Measurements from ENCODE around the gene PTPRA. TPM values are rescaled to one million over a fixed set of nuclear protein-coding genes. Genes with fewer than 3 reads are reported as not detected.

Gene PTPRA
- total and polyA plus RNA-seq, 4 donors: 113 to 182 (median 166) TPM

DNA sequence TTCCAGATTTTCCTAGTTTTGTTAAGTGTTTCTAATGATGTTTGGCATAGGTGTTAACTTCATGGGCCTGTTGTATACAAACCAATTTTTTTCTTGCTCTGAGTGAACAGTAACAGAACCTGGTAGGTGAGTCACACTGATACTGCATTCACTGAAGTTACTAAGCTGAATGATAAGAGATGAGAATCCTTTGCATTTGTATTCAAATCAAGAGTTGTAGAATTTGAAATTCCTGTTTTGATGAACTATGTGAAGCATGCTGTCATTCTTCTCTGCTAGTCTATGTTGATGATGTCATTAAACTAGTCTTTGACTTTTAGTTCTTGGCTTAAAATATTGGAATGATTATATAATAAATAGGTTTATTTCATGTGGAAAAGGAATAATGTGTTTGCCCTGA lies 37.9 kb downstream of the PTPRA start:
- Histone ChIP-seq H3K27me3 (ENCODE audit: control insufficient read depth, insufficient read depth, low read length) (no peaks in the 10 kb centered on the region), H3K4me3 (ENCODE audit: low read depth, low read length) (no peak overlapping the region), H3K27ac (ENCODE audit: low read depth, low read length) (no peak overlapping the region), H3K9me3 (ENCODE audit: control insufficient read depth, insufficient read depth, low read length) (no peaks in the 10 kb centered on the region), H3K36me3 (ENCODE audit: control insufficient read depth, insufficient read depth, low read length) (no peaks in the 10 kb centered on the region), H3K4me1 (ENCODE audit: control insufficient read depth, insufficient read depth, low read length) (no peaks in the 10 kb centered on the region)
- no peak for DNase-seq (ENCODE audit: low read depth in 4 of 6, low spot score in 6 of 6)

DNA sequence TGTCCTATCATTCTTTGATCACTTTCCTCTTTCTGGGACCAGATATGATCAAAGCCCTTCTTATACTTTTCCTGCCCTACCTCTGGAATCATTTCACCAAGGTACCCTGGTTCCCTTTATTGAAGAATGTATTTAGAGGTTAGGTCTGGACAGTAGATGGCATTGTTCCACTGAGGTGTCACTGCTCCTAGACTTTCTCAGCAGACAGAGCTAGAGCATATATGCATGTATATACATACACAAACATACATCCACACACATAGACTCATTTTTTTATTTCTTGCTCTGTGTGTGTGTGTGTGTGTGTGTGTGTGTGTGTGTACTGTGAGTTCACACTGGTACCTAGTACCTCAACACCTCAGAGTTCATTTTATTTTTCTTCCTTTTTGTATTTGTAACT lies 40.9 kb downstream of the PTPRA start:
- no peaks in the 10 kb centered on the region for H3K36me3 ChIP-seq (ENCODE audit: control insufficient read depth, insufficient read depth, low read length)
- H3K9me3 ChIP-seq (ENCODE audit: control insufficient read depth, insufficient read depth, low read length): no peaks in the 10 kb centered on the region
- H3K4me3 ChIP-seq (ENCODE audit: low read depth, low read length): no peak overlapping the region
- no peak overlapping the region for H3K27ac ChIP-seq (ENCODE audit: low read depth, low read length)
- DNase-seq (ENCODE audit: low read depth in 4 of 6, low spot score in 6 of 6): peak in 3 of 6 donors; percentile 6 to 64 (median 23)
- no peaks in the 10 kb centered on the region for H3K27me3 ChIP-seq (ENCODE audit: control insufficient read depth, insufficient read depth, low read length)
- peaks cover 3% of the 10 kb centered on the region for H3K4me1 ChIP-seq (ENCODE audit: control insufficient read depth, insufficient read depth, low read length)

DNA sequence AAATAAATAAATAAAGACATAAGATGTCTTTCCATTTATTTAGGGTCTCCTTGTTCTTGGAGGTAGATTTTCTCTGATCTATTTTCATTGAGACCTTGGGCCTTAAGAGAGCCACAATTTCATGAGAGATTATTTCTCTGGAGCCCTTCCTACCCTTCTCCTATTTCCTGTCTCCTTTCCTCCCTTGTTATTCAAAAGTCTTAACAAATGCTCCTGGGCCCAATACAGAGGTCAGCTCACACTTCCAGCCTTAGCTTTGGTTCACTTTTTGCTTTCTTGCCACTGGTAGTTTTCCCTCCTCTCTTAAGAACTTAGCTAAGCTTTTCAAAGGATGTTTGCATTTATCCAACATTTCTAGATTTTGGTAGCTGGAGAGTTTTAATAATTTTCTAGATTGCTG lies 44.0 kb downstream of the PTPRA start:
- DNase-seq (ENCODE audit: low read depth in 4 of 6, low spot score in 6 of 6): no peak
- H3K4me1 ChIP-seq (ENCODE audit: control insufficient read depth, insufficient read depth, low read length): peaks cover 3% of the 10 kb centered on the region
- H3K27me3 ChIP-seq (ENCODE audit: control insufficient read depth, insufficient read depth, low read length): no peaks in the 10 kb centered on the region
- H3K36me3 ChIP-seq (ENCODE audit: control insufficient read depth, insufficient read depth, low read length): no peaks in the 10 kb centered on the region
- H3K27ac ChIP-seq (ENCODE audit: low read depth, low read length): no peak overlapping the region
- no peak overlapping the region for H3K4me3 ChIP-seq (ENCODE audit: low read depth, low read length)
- no peaks in the 10 kb centered on the region for H3K9me3 ChIP-seq (ENCODE audit: control insufficient read depth, insufficient read depth, low read length)

DNA sequence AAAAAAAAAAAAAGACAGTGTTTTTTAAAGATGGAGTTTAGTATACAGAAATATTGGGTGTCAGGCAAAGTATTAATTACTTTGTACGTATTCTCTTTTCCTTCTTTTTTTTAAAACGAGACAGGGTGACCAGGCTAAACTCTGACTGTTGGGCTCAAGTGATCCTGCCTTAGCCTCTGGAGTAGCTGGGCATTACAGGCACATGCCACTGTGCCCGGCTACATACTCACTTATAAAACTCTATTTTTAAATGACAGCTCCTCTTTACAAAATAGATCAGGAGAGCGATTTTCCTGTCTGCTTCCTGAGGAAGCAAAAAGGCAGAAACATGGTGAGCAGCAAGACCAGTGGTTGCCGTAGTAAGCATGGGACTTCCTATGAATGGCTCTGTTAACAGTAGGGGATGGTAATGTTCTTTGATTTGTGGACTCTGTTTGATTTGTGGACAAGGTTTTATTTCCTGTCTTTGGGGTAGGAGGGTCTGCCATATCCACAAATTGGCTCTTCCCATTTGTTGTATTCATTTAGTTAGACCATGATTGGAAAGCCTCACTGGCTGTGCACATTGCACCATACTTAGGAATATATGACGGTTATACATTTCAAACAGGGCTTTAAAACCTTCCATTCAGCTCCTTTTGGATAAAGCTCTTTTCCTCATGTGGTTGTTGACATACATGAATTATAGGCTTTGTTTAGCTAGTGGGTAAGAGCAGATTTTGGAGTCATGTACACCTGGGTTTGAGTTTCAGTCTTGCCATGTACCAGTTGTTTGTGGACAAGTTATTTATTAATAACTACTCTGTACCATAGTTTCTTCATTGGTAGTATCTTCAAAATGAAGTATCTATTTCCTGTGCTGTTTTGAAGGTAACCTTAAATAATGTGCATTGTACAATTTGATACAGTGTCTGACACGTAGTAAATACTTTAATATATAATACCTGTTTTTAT lies 45.1 kb downstream of the PTPRA start:
- Histone ChIP-seq H3K4me1 (ENCODE audit: control insufficient read depth, insufficient read depth, low read length) (peaks cover 3% of the 10 kb centered on the region), H3K36me3 (ENCODE audit: control insufficient read depth, insufficient read depth, low read length) (peaks cover 4% of the 10 kb centered on the region), H3K27ac (ENCODE audit: low read depth, low read length) (no peak overlapping the region), H3K27me3 (ENCODE audit: control insufficient read depth, insufficient read depth, low read length) (no peaks in the 10 kb centered on the region), H3K4me3 (ENCODE audit: low read depth, low read length) (no peak overlapping the region), H3K9me3 (ENCODE audit: control insufficient read depth, insufficient read depth, low read length) (no peaks in the 10 kb centered on the region)
- 69% methylated on average over 5 of the region's 7 CpGs for WGBS (ENCODE audit: insufficient coverage)
- no peak for DNase-seq (ENCODE audit: low read depth in 4 of 6, low spot score in 6 of 6)

DNA sequence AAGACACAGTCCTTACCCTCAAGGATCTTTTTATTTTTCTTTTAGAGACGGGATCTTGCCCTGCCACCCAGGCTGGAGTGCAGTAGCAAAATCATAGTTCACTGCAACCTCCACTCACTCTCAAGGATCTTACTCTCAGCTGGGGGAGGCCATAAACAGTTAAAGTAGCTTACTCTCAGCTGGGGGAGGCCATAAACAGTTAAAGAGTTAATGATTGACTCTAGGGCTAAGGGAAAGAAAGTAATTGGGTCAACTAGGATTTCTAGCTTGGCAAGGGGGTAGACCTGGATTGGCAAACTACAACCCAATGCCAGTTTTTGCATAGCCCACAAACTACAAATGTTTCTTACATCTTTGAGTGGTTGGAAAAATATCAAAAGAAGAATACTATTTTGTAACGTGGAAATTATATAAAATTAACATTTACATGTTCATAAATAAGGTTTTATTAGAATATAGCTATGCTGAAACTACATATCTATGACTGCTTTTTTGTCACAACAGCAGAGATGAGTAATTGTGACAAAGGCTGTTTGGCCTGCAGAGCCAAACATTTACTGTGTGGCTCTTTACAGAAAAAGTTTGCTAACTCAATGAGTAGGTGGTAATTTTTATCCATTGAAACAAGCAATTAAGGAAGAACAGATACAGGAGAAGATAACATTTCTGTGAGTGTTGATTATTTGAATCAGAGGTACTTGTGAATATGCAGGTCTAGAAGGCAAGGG lies 46.4 kb downstream of the PTPRA start:
- Histone ChIP-seq H3K27me3 (ENCODE audit: control insufficient read depth, insufficient read depth, low read length) (no peaks in the 10 kb centered on the region), H3K9me3 (ENCODE audit: control insufficient read depth, insufficient read depth, low read length) (no peaks in the 10 kb centered on the region), H3K4me1 (ENCODE audit: control insufficient read depth, insufficient read depth, low read length) (peaks cover 3% of the 10 kb centered on the region), H3K4me3 (ENCODE audit: low read depth, low read length) (no peak overlapping the region), H3K36me3 (ENCODE audit: control insufficient read depth, insufficient read depth, low read length) (peaks cover 14% of the 10 kb centered on the region), H3K27ac (ENCODE audit: low read depth, low read length) (no peak overlapping the region)
- WGBS (ENCODE audit: insufficient coverage): no CpG with 5 or more reads among the region's 2 CpGs
- DNase-seq (ENCODE audit: low read depth in 4 of 6, low spot score in 6 of 6): no peak

DNA sequence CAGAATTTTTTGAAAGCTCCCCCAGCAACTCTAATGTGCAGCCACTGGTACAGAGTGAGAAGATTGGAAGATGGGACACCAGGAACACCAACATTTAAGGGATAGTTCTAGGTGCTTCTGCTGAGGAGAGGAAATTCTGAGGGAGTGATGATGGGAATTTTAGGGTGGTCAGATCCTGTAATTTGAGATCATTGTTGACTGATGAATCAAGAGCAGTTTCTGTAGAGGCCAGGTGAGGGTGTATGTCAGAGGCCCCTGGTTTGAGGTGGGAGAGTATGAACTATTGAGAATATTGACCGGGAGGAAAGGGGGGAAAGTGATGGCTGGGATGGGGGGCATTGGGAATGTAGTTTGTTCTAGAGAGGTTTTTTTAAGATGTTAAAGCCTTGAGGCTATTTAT lies 47.2 kb downstream of the PTPRA start:
- Histone ChIP-seq H3K9me3 (ENCODE audit: control insufficient read depth, insufficient read depth, low read length) (no peaks in the 10 kb centered on the region), H3K36me3 (ENCODE audit: control insufficient read depth, insufficient read depth, low read length) (peaks cover 18% of the 10 kb centered on the region), H3K4me3 (ENCODE audit: low read depth, low read length) (no peak overlapping the region), H3K27ac (ENCODE audit: low read depth, low read length) (no peak overlapping the region), H3K4me1 (ENCODE audit: control insufficient read depth, insufficient read depth, low read length) (peaks cover 3% of the 10 kb centered on the region), H3K27me3 (ENCODE audit: control insufficient read depth, insufficient read depth, low read length) (no peaks in the 10 kb centered on the region)
- DNase-seq (ENCODE audit: low read depth in 4 of 6, low spot score in 6 of 6): no peak
- WGBS (ENCODE audit: insufficient coverage): 82% methylated on average over 1 of the region's 1 CpG

DNA sequence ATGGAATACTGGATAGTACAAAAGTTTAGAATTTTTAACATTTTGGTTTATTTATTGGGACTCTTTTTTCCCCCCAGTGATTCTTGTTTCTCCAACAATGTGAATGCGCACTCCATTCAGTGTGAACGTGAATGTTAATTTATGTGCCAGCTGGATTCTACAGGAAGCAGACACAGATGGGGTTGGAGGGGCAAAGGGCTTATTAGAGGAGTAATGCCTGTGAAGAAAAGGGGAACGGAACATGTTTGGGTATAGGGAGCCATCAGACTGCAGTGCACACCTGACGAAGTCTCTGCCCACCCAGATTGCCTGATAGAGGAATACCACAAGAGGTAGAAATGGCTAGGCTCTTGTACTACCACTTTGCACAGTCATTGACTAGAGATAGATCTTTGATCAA lies 48.2 kb downstream of the PTPRA start:
- H3K36me3 ChIP-seq (ENCODE audit: control insufficient read depth, insufficient read depth, low read length): peaks cover 18% of the 10 kb centered on the region
- H3K4me1 ChIP-seq (ENCODE audit: control insufficient read depth, insufficient read depth, low read length): peaks cover 3% of the 10 kb centered on the region
- H3K4me3 ChIP-seq (ENCODE audit: low read depth, low read length): no peak overlapping the region
- no peak for DNase-seq (ENCODE audit: low read depth in 4 of 6, low spot score in 6 of 6)
- H3K27ac ChIP-seq (ENCODE audit: low read depth, low read length): no peak overlapping the region
- H3K9me3 ChIP-seq (ENCODE audit: control insufficient read depth, insufficient read depth, low read length): no peaks in the 10 kb centered on the region
- 51% methylated on average over 2 of the region's 4 CpGs for WGBS (ENCODE audit: insufficient coverage)
- H3K27me3 ChIP-seq (ENCODE audit: control insufficient read depth, insufficient read depth, low read length): no peaks in the 10 kb centered on the region

DNA sequence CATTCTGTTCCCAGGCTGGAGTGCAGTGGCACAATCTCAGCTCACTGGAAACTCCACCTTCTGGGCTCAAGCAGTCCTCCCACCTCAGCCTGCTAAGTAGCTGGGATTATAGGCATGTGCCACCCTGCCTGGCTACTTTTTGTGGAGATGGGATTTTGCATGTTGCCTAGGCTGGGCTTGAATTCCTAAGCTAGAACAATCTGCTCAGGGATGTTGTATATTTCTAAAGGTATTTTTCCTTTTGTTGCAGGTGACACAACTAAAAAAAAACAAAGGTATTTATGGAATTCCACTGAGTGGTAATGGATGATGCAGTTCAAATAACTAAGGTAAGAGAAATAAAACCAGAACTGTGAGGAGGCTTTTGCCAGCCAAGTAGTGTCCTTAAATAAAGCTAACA lies 49.7 kb downstream of the PTPRA start:
- Histone ChIP-seq H3K9me3 (ENCODE audit: control insufficient read depth, insufficient read depth, low read length) (no peaks in the 10 kb centered on the region), H3K36me3 (ENCODE audit: control insufficient read depth, insufficient read depth, low read length) (peaks cover 18% of the 10 kb centered on the region), H3K27ac (ENCODE audit: low read depth, low read length) (no peak overlapping the region), H3K27me3 (ENCODE audit: control insufficient read depth, insufficient read depth, low read length) (no peaks in the 10 kb centered on the region), H3K4me3 (ENCODE audit: low read depth, low read length) (no peak overlapping the region), H3K4me1 (ENCODE audit: control insufficient read depth, insufficient read depth, low read length) (no peaks in the 10 kb centered on the region)
- no peak for DNase-seq (ENCODE audit: low read depth in 4 of 6, low spot score in 6 of 6)

DNA sequence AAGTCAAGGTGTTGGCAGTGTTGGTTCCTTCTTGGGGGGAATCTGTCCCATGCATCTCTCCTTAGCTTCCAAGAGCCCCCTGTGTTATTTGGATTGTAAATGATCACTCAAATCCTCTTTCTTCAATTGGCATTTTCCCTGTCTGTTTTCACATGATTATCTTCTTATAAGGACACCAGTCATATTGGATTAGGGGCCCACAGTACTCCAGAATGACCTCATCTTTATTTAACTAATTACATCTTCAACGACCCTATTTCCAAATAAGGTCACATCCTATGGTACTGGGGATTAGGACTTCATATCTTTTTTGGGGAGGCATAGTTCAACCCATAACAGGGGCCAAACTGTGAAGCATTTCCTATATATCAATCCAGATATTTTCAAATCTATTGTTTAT lies 57.3 kb downstream of the PTPRA start:
- H3K4me1 ChIP-seq (ENCODE audit: control insufficient read depth, insufficient read depth, low read length): no peaks in the 10 kb centered on the region
- WGBS (ENCODE audit: insufficient coverage): no CpG with 5 or more reads among the region's 1 CpG

DNA sequence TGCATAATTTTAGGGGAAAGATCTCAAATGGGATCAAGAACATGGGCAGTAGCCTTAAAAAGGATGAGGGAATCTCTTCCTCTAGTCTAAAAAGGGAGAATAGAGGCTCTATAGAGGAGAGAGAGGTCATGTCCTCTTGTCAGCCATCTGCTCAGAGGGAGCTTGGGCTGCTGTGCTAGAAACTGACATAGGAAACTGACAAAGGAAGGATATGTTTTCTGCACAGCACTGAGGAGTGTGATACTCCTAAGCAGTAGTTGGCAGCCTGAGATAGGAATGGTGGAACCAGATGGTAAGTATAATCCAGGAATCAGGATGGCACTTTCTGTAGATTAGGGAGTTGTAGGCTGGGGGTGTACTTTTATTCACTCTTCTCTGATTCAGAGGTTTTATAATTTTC lies 59.2 kb downstream of the PTPRA start:
- H3K36me3 ChIP-seq (ENCODE audit: control insufficient read depth, insufficient read depth, low read length): peaks cover 6% of the 10 kb centered on the region
- H3K4me3 ChIP-seq (ENCODE audit: low read depth, low read length): no peak overlapping the region
- no peaks in the 10 kb centered on the region for H3K27me3 ChIP-seq (ENCODE audit: control insufficient read depth, insufficient read depth, low read length)
- no peak overlapping the region for H3K27ac ChIP-seq (ENCODE audit: low read depth, low read length)
- H3K4me1 ChIP-seq (ENCODE audit: control insufficient read depth, insufficient read depth, low read length): no peaks in the 10 kb centered on the region
- peak in 2 of 6 donors; percentile 48 to 55 for DNase-seq (ENCODE audit: low read depth in 4 of 6, low spot score in 6 of 6)
- H3K9me3 ChIP-seq (ENCODE audit: control insufficient read depth, insufficient read depth, low read length): no peaks in the 10 kb centered on the region

More for the DNA sequence above, 57.3 kb downstream of the PTPRA start:
- no peak overlapping the region for H3K4me3 ChIP-seq (ENCODE audit: low read depth, low read length)
- no peaks in the 10 kb centered on the region for H3K27me3 ChIP-seq (ENCODE audit: control insufficient read depth, insufficient read depth, low read length)
- H3K36me3 ChIP-seq (ENCODE audit: control insufficient read depth, insufficient read depth, low read length): peaks cover 6% of the 10 kb centered on the region
- no peak for DNase-seq (ENCODE audit: low read depth in 4 of 6, low spot score in 6 of 6)
- H3K27ac ChIP-seq (ENCODE audit: low read depth, low read length): no peak overlapping the region
- H3K9me3 ChIP-seq (ENCODE audit: control insufficient read depth, insufficient read depth, low read length): no peaks in the 10 kb centered on the region
